Smooth muscle cell (in vitro differentiated cells): ENCODE results near the gene RTL1. TPM values are rescaled to one million over a fixed set of nuclear protein-coding genes. Genes with fewer than 3 reads are reported as not detected.

ENCODE experiments used
- DNase-seq: peaks from one replicate; lab custom pipeline; 2025; ENCODE audit not compliant: unreplicated experiment; lab: John Stamatoyannopoulos, UW
- H2AFZ ChIP-seq: fragments of 200-600 bp; sonication (generic); 2 replicates; pipeline ENCODE4 v1.6.0; 2016; ENCODE audit warnings: antibody characterized with exemption, low read depth, mild to moderate bottlenecking
- H3F3A ChIP-seq: fragments of 200-600 bp; sonication (generic); 2 replicates; pipeline ENCODE4 v1.6.0; 2017; ENCODE audit warnings: antibody characterized with exemption, low read depth
- H3K27ac ChIP-seq: fragments of 200-600 bp; sonication (generic); 2 replicates; pipeline ENCODE4 v1.5.1; 2016; ENCODE audit warnings: low read depth, mild to moderate bottlenecking
- H3K27me3 ChIP-seq: fragments of 200-600 bp; sonication (generic); 2 replicates; pipeline ENCODE4 v1.6.1; 2016; ENCODE audit warnings: low read depth, mild to moderate bottlenecking
- H3K36me3 ChIP-seq: fragments of 200-600 bp; sonication (generic); 2 replicates; pipeline ENCODE4 v1.5.1; 2016; ENCODE audit warnings: low read depth
- H3K4me1 ChIP-seq: fragments of 200-600 bp; sonication (generic); 2 replicates; pipeline ENCODE4 v1.5.1; 2016; ENCODE audit warnings: low read depth
- H3K4me2 ChIP-seq: fragments of 200-600 bp; sonication (generic); 2 replicates; pipeline ENCODE4 v1.6.0; 2016; ENCODE audit warnings: mild to moderate bottlenecking
- H3K4me3 ChIP-seq: fragments of 200-600 bp; sonication (generic); 2 replicates; pipeline ENCODE4 v1.5.1; 2016; ENCODE audit warnings: mild to moderate bottlenecking
- H3K79me2 ChIP-seq: fragments of 200-600 bp; sonication (generic); 2 replicates; pipeline ENCODE4 v1.6.0; 2016; ENCODE audit warnings: low read depth, mild to moderate bottlenecking
- H3K9ac ChIP-seq: fragments of 200-600 bp; sonication (generic); 2 replicates; pipeline ENCODE4 v1.6.0; 2016; ENCODE audit warnings: low read depth
- H3K9me3 ChIP-seq: fragments of 200-600 bp; sonication (generic); replicated peaks from 2 replicates; pipeline ENCODE4 v1.5.1; 2016; ENCODE audit warnings: low read depth
- H4K20me1 ChIP-seq: fragments of 200-600 bp; sonication (generic); 2 replicates; pipeline ENCODE4 v1.6.0; 2016; ENCODE audit warnings: low read depth
- CTCF ChIP-seq: fragments of 200-600 bp; sonication (generic); IDR thresholded peaks from 2 replicates; pipeline ENCODE4 v1.5.1; 2017; ENCODE audit warnings: borderline replicate concordance, mild to moderate bottlenecking, antibody characterized with exemption; ENCODE audit not compliant: insufficient read depth, poor library complexity, severe bottlenecking
- WGBS: methylation state at CpG from one replicate; pipeline ENCODE4 v1.1.7; 2016; ENCODE audit warnings: low lambda C conversion rate; 5-methylcytosine and 5-hydroxymethylcytosine counted together
- polyA plus RNA-seq: library from polyadenylated mRNA; unstranded; fragments of >200 nt; fragmentation: Nextera tagmentation; extraction: Ambion mirVana; gene quantifications from 2 replicates; pipeline ENCODE4 v1.2.1, GENCODE V29; 2016
- total RNA-seq: library from RNA; depleted of rRNA; stranded (reverse); fragments of >200 nt; gene quantifications from 2 replicates; pipeline ENCODE4 v1.2.3, GENCODE V29; 2014

RTL1 gene
- total and polyA plus RNA-seq, 2 experiments from 2014 or later = 6.7 to 13.9 TPM

GRCh38 chr14:100855256-100855930 lies 48.1 kb downstream of the RTL1 start:
- TF ChIP-seq CTCF = no peak
- Histone ChIP-seq H3F3A (no peaks in the 10 kb centered on the region), H3K27ac (no peak overlapping the region), H3K9me3 (no peaks in the 10 kb centered on the region), H2AFZ (no peak overlapping the region), H4K20me1 (no peaks in the 10 kb centered on the region), H3K36me3 (no peaks in the 10 kb centered on the region), H3K4me1 (no peaks in the 10 kb centered on the region), H3K9ac (no peak overlapping the region), H3K79me2 (no peaks in the 10 kb centered on the region), H3K4me3 (no peak overlapping the region), H3K4me2 (no peak overlapping the region), H3K27me3 (no peaks in the 10 kb centered on the region)
- 84% methylated on average over 16 of the region's 18 CpGs for WGBS
- DNase-seq = no peak

- no peak overlapping the region for H3K4me2 ChIP-seq
- no peaks in the 10 kb centered on the region for H3K79me2 ChIP-seq
- H3K4me1 ChIP-seq = peaks cover 2% of the 10 kb centered on the region
- no peaks in the 10 kb centered on the region for H3K9me3 ChIP-seq
- H3K27me3 ChIP-seq = no peaks in the 10 kb centered on the region
- no peak overlapping the region for H3K9ac ChIP-seq
- DNase-seq = no peak
- H2AFZ ChIP-seq = no peak overlapping the region
- H3K27ac ChIP-seq = no peak overlapping the region
- no peak for TF ChIP-seq CTCF
- no peak overlapping the region for H3K4me3 ChIP-seq
- H3K36me3 ChIP-seq = no peaks in the 10 kb centered on the region
- no peaks in the 10 kb centered on the region for H3F3A ChIP-seq
- H4K20me1 ChIP-seq = no peaks in the 10 kb centered on the region
- 96% methylated on average over 5 of the region's 5 CpGs for WGBS
Observed at GRCh38 chr14:100854435-100854834, 49.1 kb downstream of the RTL1 start.

GRCh38 chr14:100851946-100852620 lies 51.4 kb downstream of the RTL1 start:
- no peak for TF ChIP-seq CTCF
- Histone ChIP-seq H3K9ac (no peak overlapping the region), H3K4me3 (no peak overlapping the region), H3F3A (peaks cover 7% of the 10 kb centered on the region), H3K27ac (no peak overlapping the region), H3K4me2 (no peak overlapping the region), H3K4me1 (peaks cover 9% of the 10 kb centered on the region), H4K20me1 (no peaks in the 10 kb centered on the region), H3K36me3 (no peaks in the 10 kb centered on the region), H3K27me3 (no peaks in the 10 kb centered on the region), H3K79me2 (no peaks in the 10 kb centered on the region), H3K9me3 (no peaks in the 10 kb centered on the region), H2AFZ (no peak overlapping the region)
- WGBS = 85% methylated on average over 14 of the region's 14 CpGs
- no peak for DNase-seq

GRCh38 chr14:100851586-100851916 lies 52.0 kb downstream of the RTL1 start:
- whole genome bisulfite sequencing = 89% methylated on average over 13 of the region's 13 CpGs
- H3K27ac ChIP-seq = no peak overlapping the region
- no peak overlapping the region for H3K4me2 ChIP-seq
- no peaks in the 10 kb centered on the region for H3K9me3 ChIP-seq
- no peaks in the 10 kb centered on the region for H4K20me1 ChIP-seq
- no peaks in the 10 kb centered on the region for H3K79me2 ChIP-seq
- no peak overlapping the region for H2AFZ ChIP-seq
- peaks cover 9% of the 10 kb centered on the region for H3K4me1 ChIP-seq
- TF ChIP-seq CTCF = no peak
- no peak for DNase-seq
- no peaks in the 10 kb centered on the region for H3K36me3 ChIP-seq
- no peak overlapping the region for H3K9ac ChIP-seq
- H3K27me3 ChIP-seq = no peaks in the 10 kb centered on the region
- H3K4me3 ChIP-seq = no peak overlapping the region
- peaks cover 7% of the 10 kb centered on the region for H3F3A ChIP-seq
